Skin of body (tissue), 2 donors: ENCODE measurements around the gene FEZF1. TPM values are rescaled to one million over a fixed set of nuclear protein-coding genes. Genes with fewer than 3 reads are reported as not detected.

Source experiments
- DNase-seq: peaks from one replicate; lab custom pipeline; 2025; lab: John Stamatoyannopoulos, UW
- total RNA-seq: library from RNA; depleted of rRNA; stranded (reverse); fragments of >200 nt; gene quantifications from one replicate; pipeline ENCODE4 v1.2.3, GENCODE V29; 2014

The FEZF1 gene
- total RNA-seq, 1 donor from 2014 or later = not detected

- DNase-seq = no peak
Measured at GRCh38 chr7:122268101-122268500, 36.4 kb downstream of the FEZF1 start.

- no peak for DNase-seq
Measured at GRCh38 chr7:122262246-122262645, 42.3 kb downstream of the FEZF1 start.

GRCh38 chr7:122261442-122261841, 43.1 kb downstream of the FEZF1 start:
- no peak for DNase-seq

GRCh38 chr7:122261016-122261415, 43.5 kb downstream of the FEZF1 start:
- DNase-seq = no peak

DNA sequence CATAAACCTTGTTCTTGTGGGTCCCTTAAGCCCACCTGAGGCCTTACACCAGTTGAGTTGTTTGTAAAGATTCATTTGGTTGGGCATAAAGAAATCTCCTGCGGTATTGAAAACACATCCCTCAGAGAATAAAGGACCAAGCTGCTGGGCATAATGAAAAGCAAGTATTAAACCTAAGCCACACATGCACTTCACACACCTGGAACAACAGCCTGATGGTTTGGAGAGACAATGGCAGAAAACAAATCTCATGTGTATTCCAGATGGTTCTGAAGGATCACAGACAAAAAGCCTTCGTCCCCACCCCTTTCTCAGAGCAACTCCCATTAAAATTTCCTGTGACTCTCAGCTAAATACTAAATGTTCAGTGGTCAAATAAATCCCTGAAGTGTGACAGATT, 44.2 kb downstream of the FEZF1 start:
- DNase-seq = no peak

GRCh38 chr7:122258971-122259370, 45.6 kb downstream of the FEZF1 start:
- no peak for DNase-seq

DNA sequence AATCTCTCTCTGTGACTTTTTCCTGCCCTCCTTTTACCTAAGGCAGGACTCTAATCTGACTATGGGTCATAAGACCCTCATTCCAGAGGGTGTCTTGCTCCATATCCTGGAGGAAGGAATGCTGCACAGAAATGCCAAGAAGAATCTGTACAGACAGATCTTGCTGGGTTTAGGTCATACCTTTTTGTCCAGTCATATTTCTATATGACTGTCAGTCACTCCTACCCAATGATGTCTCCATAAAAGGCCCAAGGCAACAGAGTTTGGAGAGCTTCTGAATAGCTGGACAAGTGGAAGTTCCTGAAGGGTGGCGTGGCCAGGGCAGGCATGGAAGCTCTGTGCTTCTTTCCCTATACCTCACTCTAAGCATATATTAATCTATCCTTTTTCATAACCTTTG, 47.5 kb downstream of the FEZF1 start:
- no peak for DNase-seq

GRCh38 chr7:122256046-122256445, 48.5 kb downstream of the FEZF1 start:
- no peak for DNase-seq

- DNase-seq = no peak
Measured at GRCh38 chr7:122255454-122255853, 49.1 kb downstream of the FEZF1 start.

Other genes with a start within 250 kb of the FEZF1 start
- gene AASS, start 160.5 kb downstream of the FEZF1 start, total RNA-seq = 33.1 TPM